Stimulated activated CD8-positive, alpha-beta memory T cell treated with anti-CD3 and anti-CD28 coated beads, Interleukin-7, amount 100 ng/mL, for 24 hours (primary cell): ENCODE results near the gene ANKUB1.
A peak's percentile ranks its signal among the peaks of the same experiment; 100 is the strongest.
"Not testable (repeated sequence)": the region's sequence is repeated elsewhere in the genome, so short reads cannot be mapped to it uniquely, and the experiment has no call there.

Experiments
- DNase-seq: peaks from one replicate; pipeline ENCODE4 v3.0.0-alpha.2; 2020; ENCODE audit warnings: low read depth

The ANKUB1 gene, protein sequence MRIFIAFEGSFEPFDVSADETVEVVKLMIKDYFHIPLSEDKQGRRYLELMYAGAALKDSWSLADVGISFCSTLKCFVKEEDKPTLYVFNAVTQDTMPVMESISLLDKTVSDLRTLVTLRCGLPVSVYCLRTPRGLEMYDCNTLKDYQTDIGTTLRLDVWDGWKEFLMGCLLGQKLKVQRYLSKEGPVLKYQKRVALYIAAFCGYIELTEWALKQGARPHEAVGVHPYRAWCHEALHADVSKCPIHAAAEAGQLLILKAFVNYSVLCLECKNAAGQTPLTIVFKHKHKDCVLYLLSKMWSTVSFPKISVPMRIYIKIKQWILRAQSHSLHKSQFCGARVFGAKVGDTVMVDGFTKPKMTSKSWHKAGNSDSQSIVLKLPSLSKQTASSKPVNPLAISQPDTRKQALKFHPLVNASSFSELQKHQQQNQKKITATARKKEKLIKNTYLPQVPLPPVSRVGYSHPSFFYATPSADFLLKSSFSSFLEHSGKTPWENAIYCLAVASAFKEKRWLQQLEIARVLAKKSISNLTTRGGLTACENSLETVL

DNA sequence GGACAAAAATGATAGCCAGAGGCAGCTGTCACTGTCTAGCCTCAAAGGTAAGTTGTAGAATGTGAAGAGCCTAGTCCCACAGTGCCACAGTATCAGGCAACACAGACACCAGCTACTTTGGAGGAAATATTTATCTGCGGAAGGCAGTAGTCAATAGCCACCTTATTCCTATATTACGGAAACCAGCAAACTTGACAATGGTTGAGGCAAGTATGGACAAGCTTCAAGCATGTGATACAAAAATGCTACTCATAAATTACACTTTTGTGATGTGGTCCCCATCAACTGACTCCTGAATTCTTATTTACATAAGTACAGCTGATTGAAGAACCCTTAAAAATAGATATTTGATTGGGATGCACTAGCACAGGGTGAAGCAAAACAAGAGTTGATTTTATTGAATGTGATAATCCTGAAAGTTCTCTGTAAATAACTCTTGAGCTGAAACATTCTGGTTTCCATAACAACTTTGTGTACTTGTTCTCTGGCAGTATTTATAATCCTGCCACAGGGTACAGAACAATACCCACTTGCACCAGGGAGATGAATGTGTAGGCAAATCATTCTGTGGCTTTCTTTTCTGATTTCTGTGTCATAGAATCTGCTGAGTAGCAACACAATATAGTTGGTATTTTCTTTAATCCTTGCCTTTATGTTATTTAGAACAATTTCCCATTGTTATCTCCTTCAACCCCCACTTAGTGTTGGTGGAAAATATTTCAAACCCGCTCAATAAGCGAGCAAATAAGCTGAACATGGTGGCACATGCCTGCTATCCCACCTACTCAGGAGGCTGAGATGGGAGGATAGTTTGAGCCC, at the start of gene ANKUB1:
Gene ANKUB1, minus strand, starts transcription at position 103 of the 819 bp plus-strand sequence. CDS start 188 bp downstream, outside the sequence.
- DNase-seq, result no peak

DNA sequence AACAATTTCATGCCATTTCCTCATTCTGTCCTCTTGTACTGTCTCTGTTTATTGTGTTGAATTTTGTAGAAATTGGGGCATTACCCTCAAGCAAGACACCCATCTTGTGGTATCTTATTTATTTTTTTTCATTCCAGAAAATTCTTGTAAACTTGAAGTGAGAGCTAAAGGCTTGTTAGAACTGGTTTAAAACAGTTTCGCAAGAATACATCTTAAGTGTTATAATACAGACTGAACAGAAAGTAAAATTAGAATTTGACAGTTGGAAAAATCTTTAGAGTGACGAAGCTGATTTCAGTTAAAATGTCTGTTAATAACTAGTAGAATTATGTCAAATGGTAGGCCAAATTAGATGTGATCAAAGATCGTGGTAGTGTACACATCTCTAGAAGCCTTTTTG, 47.5 kb upstream of the ANKUB1 start:
- no peak for DNase-seq

DNA sequence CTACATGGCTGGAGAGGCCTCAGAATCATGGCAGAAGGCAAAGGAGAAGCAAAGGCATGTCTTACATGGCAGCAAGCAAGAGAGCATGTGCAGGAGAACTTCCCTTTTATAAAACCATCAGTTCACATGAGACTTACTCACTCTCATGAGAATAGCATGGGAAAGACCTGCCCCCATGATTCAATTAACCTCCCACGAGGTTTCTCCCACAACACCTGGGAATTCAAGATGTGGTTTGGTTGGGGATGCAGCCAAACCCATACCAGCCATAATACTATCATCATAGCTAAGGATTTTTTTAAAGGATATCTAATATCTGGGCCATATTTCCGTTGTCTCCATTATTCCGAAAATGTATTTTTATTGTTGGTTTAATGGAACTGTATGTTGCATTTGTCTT, 47.1 kb upstream of the ANKUB1 start:
- not testable (repeated sequence) for DNase-seq

DNA sequence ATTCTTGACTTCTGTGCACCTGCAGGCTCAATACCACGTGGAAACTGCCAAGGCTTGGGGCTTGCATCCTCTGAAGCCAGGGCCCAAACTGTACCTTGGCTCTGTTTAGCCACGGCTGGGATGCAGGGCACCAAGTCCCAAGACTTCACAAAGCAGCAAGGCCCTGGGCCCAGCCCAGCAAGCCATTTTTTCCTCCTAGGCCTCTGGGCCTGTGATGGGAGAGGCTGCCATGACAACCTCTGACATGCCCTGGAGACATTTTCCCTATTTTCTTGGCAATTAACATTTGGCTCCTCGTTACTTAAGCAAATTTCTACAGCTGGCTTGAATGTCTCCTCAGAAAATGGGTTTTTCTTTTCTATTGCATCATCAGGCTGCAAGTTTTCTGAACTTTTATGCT, 46.1 kb upstream of the ANKUB1 start:
- not testable (repeated sequence) for DNase-seq

DNA sequence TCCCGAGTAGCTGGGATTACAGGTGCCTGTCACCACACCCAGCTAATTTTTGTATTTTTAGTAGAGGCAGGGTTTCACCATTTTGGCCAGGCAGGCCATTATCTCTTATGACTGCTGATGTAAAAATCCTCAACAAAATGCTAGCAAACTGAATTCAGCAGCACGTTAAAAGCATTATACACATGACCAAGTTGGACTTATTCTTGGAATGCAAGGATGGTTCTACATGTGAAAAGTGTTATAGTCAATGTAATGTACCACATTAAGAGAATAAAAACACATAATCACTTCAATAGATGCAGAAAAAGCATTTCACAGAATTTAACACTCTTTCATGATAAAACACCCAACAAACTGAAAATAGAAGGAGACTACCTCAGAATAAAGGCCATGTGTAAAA, 40.9 kb upstream of the ANKUB1 start:
- no peak for DNase-seq

DNA sequence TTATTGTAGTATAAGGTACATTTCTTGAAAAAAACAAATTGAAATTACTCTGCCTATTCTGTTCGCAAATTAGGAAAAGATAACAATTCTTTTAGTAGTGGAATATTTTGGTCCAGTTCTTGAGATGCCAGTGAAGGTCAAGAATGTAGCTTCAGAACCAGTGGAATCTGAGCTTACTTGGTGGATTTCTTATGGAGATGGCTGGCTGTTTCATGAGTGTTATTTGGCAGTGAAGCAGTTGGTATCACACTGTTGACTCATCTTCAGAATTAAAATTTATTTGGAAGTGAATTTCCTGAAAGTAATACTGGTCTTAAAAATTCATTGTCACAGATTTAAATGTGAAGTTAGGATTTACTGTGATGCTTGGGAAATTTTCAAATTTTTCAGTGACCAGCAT, 39.7 kb upstream of the ANKUB1 start:
- no peak for DNase-seq

DNA sequence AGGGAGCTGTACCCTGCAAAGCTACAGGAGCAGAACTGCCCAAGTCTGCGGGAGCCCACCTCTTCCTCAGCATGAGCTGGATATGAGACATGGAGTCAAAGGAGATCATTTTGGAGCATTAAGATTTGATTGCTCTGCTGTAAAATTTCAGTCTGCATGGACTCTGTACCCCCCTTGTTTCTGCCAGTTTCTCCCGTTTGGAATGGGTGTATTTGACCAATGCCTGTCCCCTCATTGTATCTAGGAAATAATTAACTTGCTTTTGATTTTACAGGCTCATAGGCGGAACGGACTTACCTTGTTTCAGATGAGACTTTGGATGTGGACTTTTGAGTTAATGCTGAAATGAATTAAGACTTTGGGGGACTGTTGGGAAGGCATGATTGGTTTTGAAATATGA, 39.0 kb upstream of the ANKUB1 start:
- DNase-seq, result no peak

DNA sequence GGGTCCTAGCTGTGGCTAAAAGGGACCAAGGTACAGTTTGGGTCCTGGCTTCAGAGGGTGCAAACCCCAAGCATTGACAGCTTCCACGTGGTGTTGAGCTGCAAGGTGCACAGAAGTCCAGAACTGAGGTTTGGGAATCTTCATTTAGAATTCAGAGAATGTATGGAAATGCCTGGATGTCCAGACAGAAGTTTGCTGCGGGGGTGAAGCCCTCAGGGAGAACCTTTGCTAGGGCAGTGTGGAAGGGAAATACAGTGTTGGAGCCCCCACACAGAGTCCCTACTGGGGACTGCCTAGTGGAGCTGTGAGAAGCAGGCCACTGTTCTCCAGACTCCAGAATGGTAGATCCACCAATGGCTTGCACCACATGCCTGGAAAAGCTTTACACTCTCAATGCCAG, 38.5 kb upstream of the ANKUB1 start:
- no peak for DNase-seq

DNA sequence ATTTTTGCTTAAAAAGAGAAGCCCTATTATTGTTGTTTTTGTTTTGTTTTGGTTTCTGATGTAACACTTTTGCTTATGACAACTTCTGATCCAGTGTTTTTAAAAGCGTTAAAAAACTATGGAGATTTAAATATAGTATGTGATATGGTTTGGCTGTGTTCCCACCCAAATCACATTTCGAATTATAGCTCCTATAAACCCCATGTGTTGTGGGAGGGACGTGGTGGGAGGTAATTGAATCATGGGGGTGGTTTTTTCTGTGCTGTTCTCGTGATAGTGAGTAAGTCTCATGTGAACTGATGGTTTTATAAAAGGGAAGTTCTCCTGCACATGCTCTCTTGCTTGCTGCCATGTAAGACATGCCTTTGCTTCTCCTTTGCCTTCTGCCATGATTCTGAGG, 37.3 kb upstream of the ANKUB1 start:
- not testable (repeated sequence) for DNase-seq

DNA sequence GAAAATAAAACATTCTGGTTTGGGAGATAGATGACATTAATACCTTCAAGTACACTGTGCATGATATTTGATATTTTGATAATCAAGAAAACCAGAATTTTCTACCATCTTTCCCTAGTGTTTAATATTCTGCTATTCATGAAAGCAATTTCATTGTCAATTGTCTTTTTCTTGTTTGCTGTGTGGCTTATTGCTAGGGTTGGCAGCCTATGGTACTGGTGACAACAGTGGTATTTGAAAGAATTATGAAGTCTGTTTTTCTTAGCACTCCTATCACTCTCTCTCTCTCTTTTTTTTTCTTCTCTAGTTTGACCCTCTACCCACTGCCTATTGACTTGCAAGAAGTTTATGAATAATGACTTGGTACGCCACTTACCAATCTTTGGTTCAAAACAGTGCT, 36.0 kb upstream of the ANKUB1 start:
- DNase-seq, result no peak

DNA sequence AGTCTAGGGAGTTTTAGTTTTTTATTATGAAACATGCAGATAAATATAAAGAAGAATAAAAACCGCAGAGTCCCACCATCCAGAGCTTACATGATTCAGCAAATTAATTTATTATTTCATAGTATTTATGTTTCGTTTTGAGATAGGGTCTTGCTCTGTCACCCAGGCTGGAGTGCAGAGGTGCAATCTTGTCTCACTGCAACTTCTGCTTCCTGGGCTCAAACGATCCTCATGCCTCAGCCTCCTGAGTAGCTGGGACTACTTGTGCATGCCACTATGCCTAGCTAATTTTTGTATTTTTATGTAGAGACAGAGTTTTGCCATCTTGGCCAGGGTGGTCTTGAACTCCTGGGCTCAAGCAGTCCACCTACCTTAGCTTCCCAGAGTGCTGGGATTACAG, 34.3 kb upstream of the ANKUB1 start:
- no peak for DNase-seq

DNA sequence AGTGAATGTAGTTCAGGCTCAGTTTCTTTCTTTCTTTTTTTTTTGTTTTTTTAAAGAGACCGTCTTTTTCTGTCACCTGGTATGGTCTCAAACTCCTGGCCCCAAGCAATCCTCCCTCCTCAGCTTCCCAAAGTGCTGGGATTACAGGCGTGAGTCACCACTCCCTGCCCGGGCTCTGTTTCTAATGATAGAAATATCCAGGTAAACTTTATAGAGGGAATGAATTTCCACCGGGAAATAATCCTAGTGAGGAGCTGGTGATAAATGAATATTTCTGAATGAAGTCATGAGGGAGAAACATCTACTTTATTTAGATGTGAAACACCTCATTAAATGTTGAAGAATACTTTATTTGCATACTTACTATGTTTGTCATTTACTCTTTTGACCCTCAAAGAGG, 27.8 kb upstream of the ANKUB1 start:
- DNase-seq, result no peak

DNA sequence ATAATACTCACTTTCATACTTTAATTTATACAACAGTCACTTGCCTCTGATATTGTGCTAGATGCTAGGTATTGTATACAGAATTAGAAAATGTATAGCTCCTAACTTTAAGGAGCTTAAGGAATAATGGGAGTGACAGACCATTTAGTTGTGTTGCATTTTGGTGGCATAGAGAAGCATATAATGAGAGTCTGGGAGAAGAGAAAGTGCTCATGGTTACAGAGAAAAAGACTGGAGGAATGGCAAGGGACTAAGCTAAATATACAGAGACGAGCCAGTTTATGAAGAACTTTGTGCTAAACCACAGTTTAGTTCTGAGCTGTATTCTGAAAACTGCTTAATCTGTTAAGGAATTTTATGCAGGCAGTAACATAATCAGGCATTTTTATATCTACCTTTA, 27.1 kb upstream of the ANKUB1 start:
- no peak for DNase-seq

DNA sequence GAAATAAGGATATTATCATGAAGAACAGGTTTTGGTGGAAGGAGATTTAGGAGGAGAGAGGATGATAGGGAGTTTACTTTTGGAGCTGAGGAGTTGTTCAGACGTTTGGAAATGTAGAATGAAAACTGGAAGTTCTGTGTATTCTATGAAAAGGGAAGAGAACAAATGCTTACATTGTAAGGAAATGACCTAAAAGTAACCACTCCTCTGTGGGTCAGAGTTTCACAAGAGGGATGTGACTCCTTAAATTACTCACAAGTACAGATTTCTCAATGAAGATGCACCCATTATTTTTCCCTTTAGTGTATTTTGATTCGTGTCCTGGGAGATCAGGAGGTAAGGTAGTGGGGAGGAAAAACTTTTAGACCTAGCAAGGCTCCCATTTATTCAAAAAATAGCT, 24.6 kb upstream of the ANKUB1 start:
- DNase-seq, result no peak

DNA sequence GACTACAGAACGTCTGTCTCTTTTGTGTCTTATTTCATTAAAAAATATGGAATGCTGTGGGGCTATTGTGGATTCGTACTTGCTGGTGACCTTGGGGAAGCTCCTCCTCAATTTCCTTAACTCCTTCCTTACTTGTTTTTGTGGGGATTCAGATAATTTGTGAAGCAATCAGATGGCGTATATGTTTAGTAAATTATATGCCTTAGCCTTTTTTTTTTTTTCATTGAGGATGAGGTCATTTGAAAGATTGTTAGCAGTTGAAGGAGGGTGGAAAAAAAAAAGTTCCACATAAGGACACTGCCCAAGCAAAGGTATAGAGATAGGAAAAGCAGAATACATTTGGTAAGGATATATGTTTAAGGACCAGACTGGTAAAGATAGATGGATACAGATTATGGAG, 24.0 kb upstream of the ANKUB1 start:
- DNase-seq, result no peak

DNA sequence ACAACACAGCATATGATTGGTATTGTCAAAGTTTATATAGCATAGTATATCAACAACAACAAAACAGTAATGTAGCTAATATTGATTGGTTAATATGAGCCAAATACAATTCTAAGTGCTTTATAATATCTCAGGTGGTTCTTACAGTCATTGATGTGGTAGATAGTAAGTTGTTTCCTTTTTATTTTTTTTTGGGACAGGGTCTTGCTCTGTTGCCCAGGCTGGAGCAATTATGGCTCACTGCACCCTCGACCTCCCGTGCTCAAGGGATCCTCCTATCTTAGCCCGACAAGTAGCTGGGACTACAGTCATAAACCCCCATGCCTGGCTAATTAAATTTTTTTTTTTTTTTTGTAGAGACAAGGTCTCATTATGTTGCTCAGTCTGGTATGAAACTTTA, 23.4 kb upstream of the ANKUB1 start:
- no peak for DNase-seq

DNA sequence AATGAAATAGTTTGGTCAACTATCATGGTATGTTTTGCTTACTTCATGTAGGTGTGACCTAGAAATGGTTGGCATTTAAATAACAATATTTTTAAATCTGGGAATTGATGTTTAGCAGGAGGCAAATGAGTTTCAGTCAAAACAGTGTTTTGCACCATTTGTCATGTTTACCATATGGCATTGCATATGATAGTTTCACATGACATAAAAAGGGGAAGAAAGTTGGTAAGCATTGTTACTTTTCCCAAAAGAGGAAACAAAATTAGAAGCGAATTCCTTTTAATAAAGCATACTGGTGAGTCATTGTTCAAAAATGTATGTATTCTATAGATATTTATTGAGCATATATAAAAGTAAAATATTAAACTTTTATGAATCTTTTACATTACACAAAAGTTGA, 23.0 kb upstream of the ANKUB1 start:
- no peak for DNase-seq

DNA sequence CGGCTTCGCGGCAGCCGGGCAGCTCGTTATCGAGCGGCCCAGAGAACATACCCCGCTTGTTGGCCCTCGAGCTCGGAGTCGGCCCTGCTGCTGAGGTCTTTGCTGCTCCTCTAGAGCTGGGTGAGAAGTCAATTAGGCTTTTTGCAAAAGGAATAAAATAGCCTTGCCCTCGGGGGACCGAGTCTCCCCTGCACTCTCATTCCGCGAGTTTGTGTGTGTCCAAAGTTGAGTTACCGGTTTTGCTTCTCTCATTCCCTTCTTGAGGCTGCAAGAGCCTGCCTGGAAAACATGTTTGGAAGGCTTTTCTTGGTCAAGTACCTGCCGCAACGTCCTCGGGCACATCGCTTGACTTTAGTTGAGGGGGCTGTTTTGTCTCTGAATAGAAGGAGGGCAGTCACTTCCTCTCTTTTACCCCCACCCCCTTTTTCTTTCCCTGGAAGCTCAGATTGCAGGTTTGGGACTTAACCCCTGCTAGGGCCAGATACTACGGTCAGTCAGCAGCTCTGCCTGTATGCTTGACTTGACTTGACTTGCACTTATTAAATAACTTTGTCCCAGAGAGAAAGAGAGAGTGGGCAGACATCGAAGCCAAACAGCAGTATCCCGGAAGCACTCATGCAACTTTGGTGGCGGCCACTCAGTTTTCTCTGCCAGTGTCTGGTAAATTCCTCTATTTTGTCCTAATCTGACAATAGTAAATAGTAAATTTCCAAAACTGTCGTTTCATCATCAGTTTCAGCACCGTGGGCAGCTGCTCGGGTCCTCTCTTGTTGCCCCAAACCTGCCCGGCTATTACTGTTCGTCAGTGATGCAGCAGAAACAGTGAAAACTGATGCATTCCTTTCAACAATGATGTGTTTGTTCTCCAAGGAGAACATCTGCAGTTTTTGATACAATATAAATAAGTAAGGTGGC, 21.3 kb upstream of the ANKUB1 start:
- peak; percentile 1 for DNase-seq

DNA sequence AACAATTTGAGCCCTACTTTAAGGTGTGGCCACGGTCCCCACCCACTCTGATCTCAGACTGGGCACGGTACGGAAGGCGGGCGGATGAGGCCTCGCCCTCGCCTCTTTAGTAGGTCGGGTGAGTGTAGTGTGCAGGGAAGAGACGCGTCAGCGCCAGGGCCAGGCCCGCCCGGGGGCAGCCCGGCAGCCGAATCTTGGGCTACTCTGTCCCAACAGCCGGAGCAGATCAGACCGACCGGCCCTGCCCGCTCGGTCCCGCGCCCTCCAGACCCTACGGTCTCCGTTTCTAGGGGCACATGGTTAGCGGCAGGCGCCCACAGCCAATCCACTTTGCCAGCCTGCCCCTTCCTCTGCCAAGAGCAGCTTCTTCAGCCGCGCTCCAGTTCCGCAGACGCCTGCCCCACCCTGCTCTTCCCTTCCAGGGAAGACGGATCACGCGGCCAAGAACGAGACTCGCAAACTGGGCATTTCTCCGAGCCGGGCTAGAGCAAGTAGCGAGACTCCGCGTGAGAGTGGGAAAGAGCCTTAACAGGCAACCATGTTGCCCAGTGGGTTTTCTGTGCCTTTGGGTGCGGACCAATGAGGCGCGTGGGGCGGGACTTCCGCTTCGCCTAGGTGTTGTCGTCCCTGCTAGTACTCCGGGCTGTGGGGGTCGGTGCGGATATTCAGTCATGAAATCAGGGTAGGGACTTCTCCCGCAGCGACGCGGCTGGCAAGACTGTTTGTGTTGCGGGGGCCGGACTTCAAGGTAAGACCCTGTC, 20.4 kb upstream of the ANKUB1 start, which contains the start of gene RNF13:
Gene RNF13, plus strand, starts transcription at position 610 of the 761 bp plus-strand sequence. CDS start 32,812 bp downstream, outside the sequence.
- DNase-seq, result peak; percentile 91

DNA sequence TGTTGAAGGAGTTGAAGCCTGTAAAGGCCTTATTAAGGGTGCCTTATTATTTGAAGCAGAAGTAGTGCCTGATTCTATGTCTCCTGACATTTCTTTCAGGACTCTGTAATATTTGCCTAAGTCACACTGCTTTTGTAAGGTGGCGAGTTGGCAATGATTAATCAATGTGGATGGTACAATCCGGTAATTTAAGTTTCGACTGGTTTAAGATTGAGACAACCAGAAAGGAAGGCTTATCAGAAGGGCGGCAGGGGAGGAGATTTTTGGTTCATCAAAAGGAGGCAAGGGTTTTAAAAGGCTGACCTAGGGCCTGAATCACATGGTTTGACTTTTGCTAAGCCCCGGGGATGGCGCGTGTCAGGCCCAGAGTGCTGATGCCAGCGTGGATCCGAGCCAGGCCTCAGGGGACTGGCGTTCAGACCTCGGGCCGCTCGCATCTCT, 19.8 kb upstream of the ANKUB1 start:
- no peak for DNase-seq

DNA sequence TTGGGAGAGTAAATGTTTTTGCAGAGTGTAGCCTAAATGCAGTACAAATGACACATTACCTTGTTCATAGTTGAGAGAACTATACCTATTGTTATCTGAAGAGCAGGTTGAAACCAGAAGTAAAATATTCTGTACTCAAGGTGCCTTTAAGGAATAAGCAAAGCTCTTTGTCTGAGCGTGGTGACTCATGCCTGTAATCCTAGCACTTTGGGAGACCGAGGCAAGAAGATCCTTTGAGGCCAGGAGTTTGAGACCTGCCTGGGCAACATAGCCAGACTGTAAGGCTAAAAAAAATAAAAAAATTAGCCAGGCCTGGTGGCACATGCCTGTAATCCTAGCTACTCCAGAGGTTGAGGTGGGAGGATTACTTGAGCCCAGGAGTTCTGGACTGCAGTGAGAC, 18.5 kb upstream of the ANKUB1 start:
- DNase-seq, result no peak
